Measurements from ENCODE around the gene ARIH2. TPM values are rescaled to one million over a fixed set of nuclear protein-coding genes. Genes with fewer than 3 reads are reported as not detected.
A peak's percentile ranks its signal among the peaks of the same experiment; 100 is the strongest.
"Not testable (repeated sequence)": the region's sequence is repeated elsewhere in the genome, so short reads cannot be mapped to it uniquely, and the experiment has no call there.

ARIH2 gene
- total RNA-seq, 1 donor from 2014 or later: 69.9 TPM

DNA sequence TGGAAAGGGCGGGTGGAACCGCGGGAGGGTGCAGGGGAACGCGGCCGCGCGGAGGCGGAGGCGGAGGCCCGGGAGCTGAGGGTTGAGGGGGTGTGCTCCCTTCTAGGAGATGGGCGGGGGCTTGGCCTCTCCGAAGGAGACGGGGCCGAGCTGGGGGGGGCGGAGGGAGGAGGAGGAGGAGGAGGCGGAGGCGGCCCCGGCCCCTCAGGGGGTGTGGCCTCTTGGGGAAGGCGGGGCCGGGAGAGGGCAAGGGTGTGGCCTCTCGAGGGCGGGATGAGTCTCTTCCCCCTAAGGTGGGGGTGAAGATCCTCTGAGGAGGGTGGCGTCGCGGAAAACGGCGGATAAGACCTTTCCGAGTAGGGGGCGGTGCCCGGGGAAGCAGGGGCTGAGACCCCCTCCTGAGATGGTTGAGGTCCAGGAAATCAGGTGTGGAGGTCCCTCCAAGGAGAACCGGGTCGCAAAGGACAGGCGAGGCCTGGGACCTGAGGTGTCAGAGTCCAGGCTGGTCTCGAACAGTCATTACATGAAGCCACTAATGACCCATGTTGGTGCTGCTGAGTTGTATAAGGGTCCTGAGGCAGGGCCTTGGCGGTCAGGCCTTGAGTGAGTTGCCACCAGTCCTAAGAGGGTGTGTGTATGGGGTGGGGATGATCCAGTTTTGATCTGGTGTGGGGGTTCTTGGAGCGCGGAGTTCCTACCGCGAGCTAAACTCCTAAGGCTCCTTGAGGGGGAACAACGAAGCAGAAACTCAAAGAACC lies 89.3 kb downstream of the ARIH2 start:
- H3K9me3 Mint-ChIP-seq (ENCODE audit: low read depth): no peaks in the 10 kb centered on the region
- peak overlapping the region; percentile 98 for H3K27ac Mint-ChIP-seq (ENCODE audit: unreplicated experiment)
- TF ChIP-seq, protein P1, sequence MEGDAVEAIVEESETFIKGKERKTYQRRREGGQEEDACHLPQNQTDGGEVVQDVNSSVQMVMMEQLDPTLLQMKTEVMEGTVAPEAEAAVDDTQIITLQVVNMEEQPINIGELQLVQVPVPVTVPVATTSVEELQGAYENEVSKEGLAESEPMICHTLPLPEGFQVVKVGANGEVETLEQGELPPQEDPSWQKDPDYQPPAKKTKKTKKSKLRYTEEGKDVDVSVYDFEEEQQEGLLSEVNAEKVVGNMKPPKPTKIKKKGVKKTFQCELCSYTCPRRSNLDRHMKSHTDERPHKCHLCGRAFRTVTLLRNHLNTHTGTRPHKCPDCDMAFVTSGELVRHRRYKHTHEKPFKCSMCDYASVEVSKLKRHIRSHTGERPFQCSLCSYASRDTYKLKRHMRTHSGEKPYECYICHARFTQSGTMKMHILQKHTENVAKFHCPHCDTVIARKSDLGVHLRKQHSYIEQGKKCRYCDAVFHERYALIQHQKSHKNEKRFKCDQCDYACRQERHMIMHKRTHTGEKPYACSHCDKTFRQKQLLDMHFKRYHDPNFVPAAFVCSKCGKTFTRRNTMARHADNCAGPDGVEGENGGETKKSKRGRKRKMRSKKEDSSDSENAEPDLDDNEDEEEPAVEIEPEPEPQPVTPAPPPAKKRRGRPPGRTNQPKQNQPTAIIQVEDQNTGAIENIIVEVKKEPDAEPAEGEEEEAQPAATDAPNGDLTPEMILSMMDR (IDR thresholded peaks at IDR 0.05): peak; percentile 44
- H3K27me3 Mint-ChIP-seq (ENCODE audit: low read depth): no peaks in the 10 kb centered on the region
- peaks cover 11% of the 10 kb centered on the region for H3K36me3 Mint-ChIP-seq (ENCODE audit: low read depth)
- H3K4me1 Mint-ChIP-seq (ENCODE audit: low read depth): peaks cover 35% of the 10 kb centered on the region
- no peak for DNase-seq (ENCODE audit: low spot score)
- H3K4me3 Mint-ChIP-seq (ENCODE audit: unreplicated experiment): peak overlapping the region; percentile 99

DNA sequence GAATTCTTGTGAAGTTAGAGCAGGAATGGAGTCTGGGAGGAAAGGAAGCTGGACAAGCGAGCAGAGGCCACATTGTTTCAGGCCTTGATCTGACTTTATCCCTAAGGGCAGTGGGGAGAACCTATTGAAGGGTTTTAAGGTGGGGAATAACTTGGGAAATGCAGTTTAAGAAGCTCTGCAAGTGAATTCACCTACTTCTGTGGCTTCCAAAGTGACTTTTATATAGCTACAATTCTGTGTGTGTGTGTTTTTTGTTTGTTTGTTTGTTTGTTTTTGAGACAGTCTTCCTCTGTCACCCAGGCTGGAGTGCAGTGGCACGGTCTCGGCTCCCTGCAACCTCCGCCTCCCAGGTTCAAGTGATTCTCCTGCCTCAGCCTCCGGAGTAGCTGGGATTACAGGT lies 90.0 kb downstream of the ARIH2 start:
- Mint-ChIP-seq H3K4me1 (ENCODE audit: low read depth) (peaks cover 35% of the 10 kb centered on the region), H3K4me3 (ENCODE audit: unreplicated experiment) (peak overlapping the region; percentile 99), H3K36me3 (ENCODE audit: low read depth) (peaks cover 11% of the 10 kb centered on the region), H3K27ac (ENCODE audit: unreplicated experiment) (peak overlapping the region; percentile 98)
- DNase-seq (ENCODE audit: low spot score); H3K9me3 Mint-ChIP-seq (ENCODE audit: low read depth); H3K27me3 Mint-ChIP-seq (ENCODE audit: low read depth): not testable (repeated sequence)

DNA sequence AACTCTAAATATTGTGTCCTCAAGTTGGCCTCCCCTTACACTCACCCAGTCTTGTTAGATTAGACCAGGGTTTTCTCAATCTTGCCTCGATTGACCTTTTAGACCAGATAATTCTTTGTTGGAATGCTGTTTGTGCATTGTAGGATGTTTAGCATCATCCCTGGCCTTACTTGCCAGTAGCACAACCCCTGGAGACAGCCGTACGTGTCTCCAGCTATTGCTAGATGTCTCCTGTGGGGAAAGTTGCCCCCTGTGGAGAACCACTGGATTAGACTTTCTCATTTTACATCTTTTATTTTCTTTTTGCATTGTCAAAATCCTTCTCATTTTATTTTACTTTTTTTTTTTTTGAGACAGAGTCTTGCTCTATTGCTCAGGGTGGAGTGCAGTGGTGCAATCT lies 90.8 kb downstream of the ARIH2 start:
- Mint-ChIP-seq H3K4me3 (ENCODE audit: unreplicated experiment) (peak overlapping the region; percentile 26), H3K27me3 (ENCODE audit: low read depth) (no peaks in the 10 kb centered on the region), H3K9me3 (ENCODE audit: low read depth) (no peaks in the 10 kb centered on the region), H3K36me3 (ENCODE audit: low read depth) (peaks cover 11% of the 10 kb centered on the region), H3K4me1 (ENCODE audit: low read depth) (peaks cover 35% of the 10 kb centered on the region), H3K27ac (ENCODE audit: unreplicated experiment) (peak overlapping the region; percentile 76)
- DNase-seq (ENCODE audit: low spot score): no peak
- TF ChIP-seq, protein P1 (IDR thresholded peaks at IDR 0.05): no peak

DNA sequence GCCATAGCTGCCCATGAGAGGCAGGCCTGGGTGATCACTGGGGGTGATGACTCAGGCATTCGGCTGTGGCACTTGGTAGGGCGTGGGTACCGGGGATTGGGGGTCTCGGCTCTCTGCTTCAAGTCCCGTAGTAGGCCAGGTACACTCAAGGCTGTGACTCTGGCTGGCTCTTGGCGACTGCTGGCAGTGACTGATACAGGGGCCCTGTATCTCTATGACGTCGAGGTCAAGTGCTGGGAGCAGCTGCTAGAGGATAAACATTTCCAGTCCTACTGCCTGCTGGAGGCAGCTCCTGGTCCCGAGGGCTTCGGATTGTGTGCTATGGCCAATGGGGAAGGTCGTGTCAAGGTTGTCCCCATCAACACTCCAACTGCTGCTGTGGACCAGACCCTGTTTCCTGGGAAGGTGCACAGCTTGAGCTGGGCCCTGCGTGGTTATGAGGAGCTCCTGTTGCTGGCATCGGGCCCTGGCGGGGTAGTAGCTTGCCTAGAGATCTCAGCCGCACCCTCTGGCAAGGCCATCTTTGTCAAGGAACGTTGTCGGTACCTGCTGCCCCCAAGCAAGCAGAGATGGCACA lies 93.9 kb downstream of the ARIH2 start:
- H3K4me3 Mint-ChIP-seq (ENCODE audit: unreplicated experiment): no peak overlapping the region
- H3K9me3 Mint-ChIP-seq (ENCODE audit: low read depth): no peaks in the 10 kb centered on the region
- peaks cover 22% of the 10 kb centered on the region for H3K36me3 Mint-ChIP-seq (ENCODE audit: low read depth)
- no peak for DNase-seq (ENCODE audit: low spot score)
- H3K27me3 Mint-ChIP-seq (ENCODE audit: low read depth): no peaks in the 10 kb centered on the region
- H3K27ac Mint-ChIP-seq (ENCODE audit: unreplicated experiment): no peak overlapping the region
- H3K4me1 Mint-ChIP-seq (ENCODE audit: low read depth): peaks cover 38% of the 10 kb centered on the region
- TF ChIP-seq, protein P1 (IDR thresholded peaks at IDR 0.05): no peak

DNA sequence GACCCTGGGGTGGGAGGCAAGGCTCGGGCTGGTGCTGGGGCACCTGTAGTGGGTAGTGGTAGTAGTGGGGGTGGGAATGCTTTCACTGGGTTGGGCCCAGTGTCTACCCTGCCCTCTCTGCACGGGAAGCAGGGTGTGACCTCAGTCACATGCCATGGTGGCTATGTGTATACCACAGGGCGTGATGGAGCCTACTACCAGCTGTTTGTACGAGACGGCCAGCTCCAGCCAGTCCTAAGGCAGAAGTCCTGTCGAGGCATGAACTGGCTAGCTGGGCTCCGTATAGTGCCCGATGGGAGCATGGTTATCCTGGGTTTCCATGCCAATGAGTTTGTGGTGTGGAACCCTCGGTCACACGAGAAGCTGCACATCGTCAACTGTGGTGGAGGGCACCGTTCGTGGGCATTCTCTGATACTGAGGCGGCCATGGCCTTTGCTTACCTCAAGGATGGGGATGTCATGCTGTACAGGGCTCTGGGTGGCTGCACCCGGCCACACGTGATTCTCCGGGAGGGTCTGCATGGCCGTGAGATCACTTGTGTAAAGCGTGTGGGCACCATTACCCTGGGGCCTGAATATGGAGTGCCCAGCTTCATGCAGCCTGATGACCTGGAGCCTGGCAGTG lies 94.6 kb downstream of the ARIH2 start:
- Mint-ChIP-seq H3K27ac (ENCODE audit: unreplicated experiment) (no peak overlapping the region), H3K9me3 (ENCODE audit: low read depth) (no peaks in the 10 kb centered on the region), H3K4me3 (ENCODE audit: unreplicated experiment) (no peak overlapping the region), H3K4me1 (ENCODE audit: low read depth) (peaks cover 35% of the 10 kb centered on the region), H3K36me3 (ENCODE audit: low read depth) (peaks cover 22% of the 10 kb centered on the region), H3K27me3 (ENCODE audit: low read depth) (no peaks in the 10 kb centered on the region)
- no peak for DNase-seq (ENCODE audit: low spot score)
- TF ChIP-seq, protein P1 (IDR thresholded peaks at IDR 0.05): no peak
